Measurements from ENCODE around the gene MTMR6. TPM values are rescaled to one million over a fixed set of nuclear protein-coding genes. Genes with fewer than 3 reads are reported as not detected.

The MTMR6 gene
- total RNA-seq, 4 donors from 2014 or later, result 19.9 to 28.4 (median 23.6) TPM

DNA sequence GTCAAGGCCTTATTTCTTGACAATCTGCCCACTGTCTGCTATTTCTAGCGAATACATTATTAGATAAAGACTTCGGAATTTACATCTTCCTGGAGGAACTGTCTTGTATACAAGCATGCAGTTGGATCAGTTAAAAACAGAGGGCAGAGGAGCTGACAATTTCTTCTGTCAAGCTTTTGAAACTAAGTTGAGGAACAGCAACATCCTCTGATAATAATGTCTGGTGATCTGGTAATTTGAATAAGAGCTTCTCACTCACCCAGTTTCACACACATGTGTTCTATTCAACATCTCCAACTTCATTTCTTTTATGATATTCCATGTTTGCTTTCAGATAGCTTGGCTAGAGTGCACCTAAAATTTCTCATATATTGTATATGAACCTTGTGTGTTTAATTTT, 50.2 kb downstream of the MTMR6 start:
- TF ChIP-seq EP300 (IDR thresholded peaks at IDR 0.05) (no peak), POLR2AphosphoS5 (IDR thresholded peaks at IDR 0.05) (no peak), POLR2A (IDR thresholded peaks at IDR 0.05; ENCODE audit: low read depth) (no peak)
- TF ChIP-seq, protein P1, sequence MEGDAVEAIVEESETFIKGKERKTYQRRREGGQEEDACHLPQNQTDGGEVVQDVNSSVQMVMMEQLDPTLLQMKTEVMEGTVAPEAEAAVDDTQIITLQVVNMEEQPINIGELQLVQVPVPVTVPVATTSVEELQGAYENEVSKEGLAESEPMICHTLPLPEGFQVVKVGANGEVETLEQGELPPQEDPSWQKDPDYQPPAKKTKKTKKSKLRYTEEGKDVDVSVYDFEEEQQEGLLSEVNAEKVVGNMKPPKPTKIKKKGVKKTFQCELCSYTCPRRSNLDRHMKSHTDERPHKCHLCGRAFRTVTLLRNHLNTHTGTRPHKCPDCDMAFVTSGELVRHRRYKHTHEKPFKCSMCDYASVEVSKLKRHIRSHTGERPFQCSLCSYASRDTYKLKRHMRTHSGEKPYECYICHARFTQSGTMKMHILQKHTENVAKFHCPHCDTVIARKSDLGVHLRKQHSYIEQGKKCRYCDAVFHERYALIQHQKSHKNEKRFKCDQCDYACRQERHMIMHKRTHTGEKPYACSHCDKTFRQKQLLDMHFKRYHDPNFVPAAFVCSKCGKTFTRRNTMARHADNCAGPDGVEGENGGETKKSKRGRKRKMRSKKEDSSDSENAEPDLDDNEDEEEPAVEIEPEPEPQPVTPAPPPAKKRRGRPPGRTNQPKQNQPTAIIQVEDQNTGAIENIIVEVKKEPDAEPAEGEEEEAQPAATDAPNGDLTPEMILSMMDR (IDR thresholded peaks at IDR 0.05), result no peak
- DNase-seq (ENCODE audit: extremely low spot score), result no peak
- H3K27me3 ChIP-seq, result no peaks in the 10 kb centered on the region
- 80% methylated on average over 2 of the region's 2 CpGs for WGBS
- no peaks in the 10 kb centered on the region for H3K36me3 ChIP-seq
- H3K4me3 ChIP-seq, result no peak overlapping the region
- H3K4me1 ChIP-seq, result no peaks in the 10 kb centered on the region
- no peaks in the 10 kb centered on the region for H3K9me3 ChIP-seq
- intact Hi-C loops (cut with DNase I), result no loop called here
- H3K27ac ChIP-seq (replicated peaks in 1 of 4), result no peak overlapping the region

GRCh38 chr13:25233861-25234260, 53.4 kb downstream of the MTMR6 start:
- Histone ChIP-seq H3K36me3 (no peaks in the 10 kb centered on the region), H3K4me1 (no peaks in the 10 kb centered on the region), H3K27ac (replicated peaks in 1 of 4) (no peak overlapping the region), H3K4me3 (no peak overlapping the region), H3K27me3 (peaks cover 0 to 16% (median 0%) of the 10 kb centered on the region in 4 donors), H3K9me3 (no peaks in the 10 kb centered on the region)
- intact Hi-C loops (cut with DNase I), result no loop called here
- no peak for DNase-seq (ENCODE audit: extremely low spot score)
- TF ChIP-seq POLR2AphosphoS5 (IDR thresholded peaks at IDR 0.05) (no peak), EP300 (IDR thresholded peaks at IDR 0.05) (no peak), POLR2A (IDR thresholded peaks at IDR 0.05; ENCODE audit: low read depth) (no peak)
- TF ChIP-seq, protein P1 (IDR thresholded peaks at IDR 0.05), result no peak
- 100% methylated on average over 1 of the region's 1 CpG for WGBS

- Histone ChIP-seq H3K9me3 (no peaks in the 10 kb centered on the region), H3K36me3 (no peaks in the 10 kb centered on the region), H3K4me1 (no peaks in the 10 kb centered on the region), H3K27me3 (peaks cover 0 to 24% (median 0%) of the 10 kb centered on the region in 4 donors), H3K27ac (replicated peaks in 1 of 4) (no peak overlapping the region), H3K4me3 (no peak overlapping the region)
- intact Hi-C loops (cut with DNase I), result no loop called here
- no peak for TF ChIP-seq POLR2AphosphoS5 (IDR thresholded peaks at IDR 0.05)
- TF ChIP-seq, protein P1 (IDR thresholded peaks at IDR 0.05), result peak in 2 of 3 experiments; percentile 39 to 49
- DNase-seq (ENCODE audit: extremely low spot score), result no peak
- 51% methylated on average over 2 of the region's 2 CpGs for WGBS
Measured at GRCh38 chr13:25232937-25233515, 54.3 kb downstream of the MTMR6 start.

DNA sequence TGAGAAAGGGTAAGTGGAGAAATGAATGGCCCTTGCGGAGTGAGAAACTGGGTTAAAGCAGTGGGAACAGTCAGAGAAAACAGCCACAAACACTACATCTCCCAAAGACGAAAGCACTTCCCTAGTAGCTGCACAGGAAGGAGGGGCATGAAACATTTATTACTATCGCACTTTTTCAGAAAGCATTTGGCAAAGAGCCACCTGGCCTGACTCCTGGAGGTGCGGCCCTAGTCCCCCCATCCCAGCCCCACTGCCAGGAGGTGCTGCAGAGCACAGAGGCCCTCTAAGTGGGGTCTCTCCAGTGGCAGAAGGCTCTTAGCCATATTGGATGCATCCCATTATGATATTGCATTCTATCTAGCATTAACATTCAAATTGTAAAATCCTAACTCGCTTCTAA, 55.8 kb downstream of the MTMR6 start:
- H3K9me3 ChIP-seq, result no peaks in the 10 kb centered on the region
- H3K36me3 ChIP-seq, result no peaks in the 10 kb centered on the region
- H3K4me3 ChIP-seq, result no peak overlapping the region
- 35% methylated on average over 5 of the region's 5 CpGs for WGBS
- H3K4me1 ChIP-seq, result no peaks in the 10 kb centered on the region
- TF ChIP-seq POLR2AphosphoS5 (IDR thresholded peaks at IDR 0.05) (no peak), POLR2A (IDR thresholded peaks at IDR 0.05; ENCODE audit: low read depth) (no peak), EP300 (IDR thresholded peaks at IDR 0.05) (no peak)
- TF ChIP-seq, protein P1 (IDR thresholded peaks at IDR 0.05), result no peak
- no peak overlapping the region for H3K27ac ChIP-seq (replicated peaks in 1 of 4)
- DNase-seq (ENCODE audit: extremely low spot score), result no peak
- H3K27me3 ChIP-seq, result peaks cover 0 to 24% (median 0%) of the 10 kb centered on the region in 4 donors
- intact Hi-C loops (cut with DNase I), result no loop called here

DNA sequence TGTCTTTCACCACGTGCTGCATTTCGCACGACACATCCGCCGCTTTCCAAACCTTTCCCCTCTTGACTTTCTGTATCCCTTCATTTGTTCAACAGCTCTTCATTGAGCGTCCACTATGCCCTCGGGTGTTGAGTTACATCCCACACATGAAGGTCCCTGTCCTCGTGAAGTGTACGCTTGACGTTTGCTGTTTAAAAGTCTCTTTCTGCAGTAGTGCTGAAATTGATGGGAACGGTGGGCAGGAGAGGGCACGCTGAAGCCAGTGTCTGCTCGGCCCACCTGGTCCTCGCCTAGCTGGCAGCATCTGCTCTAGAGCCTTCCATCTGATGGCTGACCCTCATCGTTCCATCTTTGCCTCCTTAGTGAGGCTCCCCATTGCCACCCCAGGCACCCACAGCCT, 59.6 kb downstream of the MTMR6 start:
- intact Hi-C loops (cut with DNase I), result no loop called here

More for the DNA sequence above, 59.6 kb downstream of the MTMR6 start:
- TF ChIP-seq, protein P1 (IDR thresholded peaks at IDR 0.05), result no peak
- TF ChIP-seq POLR2A (IDR thresholded peaks at IDR 0.05; ENCODE audit: low read depth), result no peak
- no peak for TF ChIP-seq POLR2AphosphoS5 (IDR thresholded peaks at IDR 0.05)
- TF ChIP-seq EP300 (IDR thresholded peaks at IDR 0.05), result no peak
- H3K4me1 ChIP-seq, result no peaks in the 10 kb centered on the region
- peaks cover 0 to 43% (median 0%) of the 10 kb centered on the region in 4 donors for H3K27me3 ChIP-seq
- H3K9me3 ChIP-seq, result no peaks in the 10 kb centered on the region
- H3K27ac ChIP-seq (replicated peaks in 1 of 4), result no peak overlapping the region
- 84% methylated on average over 15 of the region's 15 CpGs for WGBS
- H3K4me3 ChIP-seq, result no peak overlapping the region
- no peaks in the 10 kb centered on the region for H3K36me3 ChIP-seq
- DNase-seq (ENCODE audit: extremely low spot score), result peak; percentile 62
